HG03175 (cell line): Measurements from ENCODE around the gene SRF.

ENCODE experiments used
- ATAC-seq: cut with Tn5 transposase; IDR thresholded peaks from one replicate; pipeline ENCODE4 v1.9.1; 2021; ENCODE audit warnings: mild to moderate bottlenecking, moderate library complexity; ENCODE audit not compliant: unreplicated experiment

SRF gene

DNA sequence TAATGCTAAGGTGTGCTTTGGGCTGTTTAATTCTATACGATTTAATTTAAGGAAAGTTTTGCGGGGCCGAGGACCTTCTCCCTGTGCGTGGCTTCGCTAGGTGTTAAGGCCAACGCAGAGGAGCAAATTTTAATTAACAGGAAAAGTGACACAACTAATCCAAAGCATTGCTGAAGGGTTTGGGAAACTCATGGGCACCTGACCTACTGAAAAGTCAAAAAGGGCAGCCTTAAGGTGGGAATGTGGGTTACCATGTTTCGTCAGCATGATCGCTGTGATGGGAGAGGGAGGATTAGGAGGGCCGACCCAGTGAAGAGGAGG lies 10.5 kb downstream of the SRF start:
- no peak for ATAC-seq

DNA sequence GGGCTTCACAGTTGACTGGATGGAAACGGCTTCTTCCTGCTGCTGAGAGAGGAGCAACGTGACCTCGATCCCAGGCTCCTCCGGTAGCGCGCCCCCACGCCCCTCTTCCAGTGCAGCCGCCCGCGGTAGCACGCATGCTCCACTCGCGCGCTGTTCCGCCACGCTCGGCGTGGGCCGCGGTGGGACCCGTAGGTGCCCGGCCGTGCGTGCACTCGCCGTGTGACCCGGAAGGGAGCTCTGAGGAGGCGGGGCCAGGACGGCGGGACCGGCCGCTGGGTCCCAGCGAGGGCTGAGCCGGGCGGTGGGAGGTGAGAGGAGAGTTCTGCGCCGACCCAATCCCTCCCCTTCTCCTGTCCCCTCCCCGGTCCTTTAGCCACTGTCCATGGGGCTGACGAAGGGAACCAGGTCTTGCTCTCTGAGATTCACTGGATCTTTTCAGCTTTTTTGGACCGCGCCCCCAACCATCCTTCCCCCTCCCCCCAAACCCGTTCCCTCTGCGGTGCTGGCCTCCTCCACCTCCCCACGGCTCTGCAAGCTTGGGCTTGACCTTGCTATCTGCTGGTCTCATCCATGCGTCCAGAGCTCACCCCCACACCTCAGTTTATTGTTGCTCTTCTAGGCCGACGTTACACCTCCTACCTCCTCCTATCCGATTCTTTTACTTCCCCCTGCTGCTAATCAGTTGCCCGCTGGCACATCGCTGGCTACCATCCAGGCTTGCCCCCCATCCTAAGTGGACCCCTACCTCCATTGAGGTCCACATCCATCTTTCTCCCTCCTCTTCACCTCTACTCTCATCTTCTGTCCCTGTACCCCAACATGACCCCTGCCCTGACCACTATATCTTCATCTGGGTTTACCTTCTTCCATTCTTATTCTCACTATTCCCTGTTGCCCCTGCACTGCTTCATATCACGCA lies 11.1 kb downstream of the SRF start, which contains the start of gene CUL9:
Gene CUL9, plus strand, starts transcription at position 255 of the 919 bp plus-strand sequence. CDS start 2,115 bp downstream, outside the sequence.
- ATAC-seq: peak; percentile 94

DNA sequence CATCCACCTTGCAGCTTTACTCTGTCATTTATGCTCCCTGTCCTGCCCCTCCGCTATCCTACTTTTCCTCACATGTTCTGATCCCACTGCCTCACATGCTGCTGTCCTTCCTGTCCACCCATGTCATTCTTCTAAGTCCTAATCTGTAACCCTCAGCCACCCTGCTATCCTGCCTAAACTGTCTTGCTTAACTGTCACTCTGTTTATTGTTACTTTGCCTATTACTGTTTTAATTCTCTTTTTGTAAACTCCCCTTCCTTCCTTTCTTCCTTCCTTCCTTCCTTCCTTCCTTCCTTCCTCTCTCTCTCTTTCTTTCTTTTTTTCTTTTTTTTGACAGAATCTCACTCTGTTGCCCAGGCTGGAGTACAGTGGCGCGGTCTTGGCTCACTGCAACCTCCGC lies 12.4 kb downstream of the SRF start:
- ATAC-seq: no peak

DNA sequence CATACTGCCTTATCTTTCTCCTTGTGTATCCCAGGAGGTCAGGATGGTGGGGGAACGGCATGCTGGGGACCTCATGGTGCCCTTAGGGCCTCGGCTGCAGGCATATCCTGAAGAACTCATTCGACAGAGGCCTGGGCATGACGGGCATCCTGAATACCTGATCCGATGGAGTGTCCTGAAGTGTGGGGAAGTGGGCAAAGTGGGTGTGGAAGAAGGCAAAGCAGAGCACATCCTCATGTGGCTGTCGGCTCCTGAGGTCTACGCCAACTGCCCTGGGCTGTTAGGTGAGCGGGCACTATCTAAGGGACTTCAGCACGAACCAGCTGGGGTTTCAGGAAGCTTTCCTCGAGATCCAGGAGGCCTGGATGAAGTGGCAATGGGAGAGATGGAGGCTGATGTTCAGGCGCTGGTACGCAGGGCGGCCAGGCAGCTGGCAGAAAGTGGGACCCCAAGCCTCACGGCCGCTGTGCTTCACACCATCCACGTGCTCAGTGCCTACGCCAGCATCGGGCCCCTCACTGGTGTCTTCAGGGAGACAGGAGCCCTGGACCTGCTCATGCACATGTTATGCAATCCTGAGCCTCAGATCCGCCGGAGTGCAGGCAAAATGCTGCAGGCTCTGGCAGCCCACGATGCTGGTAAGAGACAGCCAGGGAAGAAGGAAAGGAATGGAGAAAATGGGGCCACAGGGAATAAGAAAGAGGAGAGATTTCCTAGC lies 13.4 kb downstream of the SRF start:
- no peak for ATAC-seq

DNA sequence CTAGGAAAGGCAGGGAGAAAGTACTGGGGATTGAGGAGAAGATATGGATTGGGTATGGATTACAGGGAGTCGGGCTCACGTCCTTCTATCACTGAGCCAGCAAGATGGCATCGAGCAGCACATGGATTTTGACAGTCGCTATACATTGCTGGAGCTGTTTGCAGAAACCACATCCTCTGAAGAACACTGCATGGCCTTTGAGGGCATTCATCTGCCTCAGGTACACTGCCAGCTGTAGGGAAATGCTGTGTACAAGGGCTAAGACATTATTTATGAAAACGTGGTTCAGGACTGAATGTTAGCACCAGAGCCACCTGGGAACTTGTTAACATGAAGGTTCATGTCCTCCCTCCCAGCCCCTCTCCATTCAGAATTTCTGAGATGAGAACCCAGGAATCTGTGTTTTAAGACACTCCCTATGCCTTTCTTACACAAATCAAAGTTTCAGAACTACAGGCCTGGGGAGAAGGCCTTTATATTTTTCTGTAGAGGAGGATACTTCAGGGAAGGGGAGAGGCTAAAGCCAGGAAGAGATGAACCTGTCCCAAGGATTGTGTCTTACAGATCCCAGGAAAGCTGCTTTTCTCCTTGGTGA lies 14.4 kb downstream of the SRF start:
- no peak for ATAC-seq

DNA sequence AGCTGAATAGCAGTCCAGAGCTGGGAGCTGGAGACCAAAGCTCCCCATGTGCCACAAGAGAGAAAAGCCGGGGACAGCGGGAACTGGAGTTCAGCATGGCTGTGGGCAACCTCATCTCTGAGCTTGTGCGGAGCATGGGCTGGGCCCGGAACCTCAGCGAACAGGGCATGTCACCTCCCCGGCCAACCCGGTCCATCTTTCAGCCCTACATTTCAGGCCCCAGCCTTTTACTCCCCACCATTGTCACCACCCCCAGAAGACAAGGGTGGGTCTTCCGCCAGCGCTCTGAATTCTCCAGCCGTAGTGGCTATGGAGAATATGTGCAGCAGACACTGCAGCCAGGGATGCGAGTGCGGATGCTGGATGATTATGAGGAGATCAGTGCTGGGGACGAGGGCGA lies 14.9 kb downstream of the SRF start:
- ATAC-seq: no peak

DNA sequence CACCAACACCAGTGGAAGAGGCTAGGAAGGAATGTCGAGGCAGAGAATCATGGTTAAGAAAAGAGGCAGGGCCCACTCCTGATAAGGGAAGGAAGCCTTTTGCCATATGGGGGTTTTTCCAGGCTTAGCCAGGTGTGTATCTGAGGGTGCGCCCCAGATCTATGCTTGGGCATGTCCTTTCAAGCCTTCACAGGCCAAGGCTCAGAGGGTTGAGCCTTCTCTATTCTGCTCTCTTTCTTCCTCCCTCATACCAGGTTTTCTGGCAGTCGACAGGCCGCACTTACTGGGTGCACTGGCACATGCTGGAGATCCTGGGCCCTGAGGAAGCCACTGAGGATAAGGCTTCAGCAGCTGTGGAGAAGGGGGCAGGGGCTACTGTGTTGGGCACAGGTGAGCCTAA lies 15.6 kb downstream of the SRF start:
- ATAC-seq: no peak

DNA sequence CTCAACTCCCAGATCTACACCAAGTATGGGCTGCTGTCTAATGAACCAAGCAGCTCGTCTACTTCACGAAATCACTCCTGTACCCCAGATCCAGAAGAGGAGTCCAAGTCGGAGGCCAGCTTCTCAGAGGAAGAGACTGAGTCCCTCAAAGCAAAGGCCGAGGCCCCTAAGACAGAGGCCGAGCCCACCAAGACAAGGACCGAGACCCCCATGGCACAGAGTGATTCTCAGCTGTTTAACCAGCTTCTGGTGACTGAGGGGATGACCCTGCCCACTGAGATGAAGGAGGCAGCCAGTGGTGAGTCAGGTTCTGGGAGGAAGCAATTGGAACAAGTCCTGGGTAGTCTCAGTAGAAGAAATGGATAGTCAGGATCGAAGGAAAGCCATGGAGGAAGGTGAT lies 16.8 kb downstream of the SRF start:
- no peak for ATAC-seq

DNA sequence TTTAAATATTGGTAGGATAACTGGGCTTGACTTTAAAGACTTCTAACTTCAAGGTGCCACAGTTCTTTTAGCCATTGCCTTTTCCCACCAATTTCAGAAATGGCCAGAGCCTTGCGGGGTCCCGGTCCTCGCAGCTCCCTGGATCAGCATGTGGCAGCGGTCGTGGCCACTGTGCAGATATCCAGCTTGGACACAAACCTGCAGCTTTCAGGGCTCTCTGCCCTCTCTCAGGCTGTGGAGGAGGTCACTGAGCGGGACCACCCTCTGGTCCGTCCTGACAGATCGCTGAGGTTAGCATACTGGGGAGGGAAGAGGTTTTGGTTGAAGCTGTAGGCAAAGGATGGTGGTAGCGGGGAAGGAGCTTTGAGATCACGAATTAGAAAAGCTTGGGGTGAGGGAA lies 17.4 kb downstream of the SRF start:
- no peak for ATAC-seq

DNA sequence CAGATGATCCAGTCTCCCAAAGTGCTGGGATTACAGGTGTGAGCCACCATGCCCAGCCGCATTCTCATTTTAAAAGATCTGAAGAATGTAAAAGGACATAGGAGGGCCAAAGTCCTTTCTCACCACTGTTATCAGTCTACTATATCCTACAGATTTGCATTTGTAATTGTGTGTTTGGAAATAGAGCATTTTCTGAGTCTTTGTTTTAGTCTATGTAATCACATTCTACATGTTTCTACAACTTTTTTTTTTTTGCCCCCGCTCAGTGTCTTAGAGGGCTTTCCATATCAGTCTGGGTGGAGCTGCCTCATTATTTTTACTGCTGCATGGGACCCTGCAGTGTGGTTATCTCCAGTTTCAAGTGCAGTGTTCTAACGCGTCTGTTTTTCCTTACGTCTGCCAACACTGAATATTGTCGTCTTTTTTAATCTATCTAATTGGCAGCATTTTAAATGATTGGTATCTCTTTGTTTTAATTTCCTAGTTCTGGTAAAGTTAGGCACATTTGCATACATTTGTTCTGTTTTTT lies 18.8 kb downstream of the SRF start:
- ATAC-seq: no peak

DNA sequence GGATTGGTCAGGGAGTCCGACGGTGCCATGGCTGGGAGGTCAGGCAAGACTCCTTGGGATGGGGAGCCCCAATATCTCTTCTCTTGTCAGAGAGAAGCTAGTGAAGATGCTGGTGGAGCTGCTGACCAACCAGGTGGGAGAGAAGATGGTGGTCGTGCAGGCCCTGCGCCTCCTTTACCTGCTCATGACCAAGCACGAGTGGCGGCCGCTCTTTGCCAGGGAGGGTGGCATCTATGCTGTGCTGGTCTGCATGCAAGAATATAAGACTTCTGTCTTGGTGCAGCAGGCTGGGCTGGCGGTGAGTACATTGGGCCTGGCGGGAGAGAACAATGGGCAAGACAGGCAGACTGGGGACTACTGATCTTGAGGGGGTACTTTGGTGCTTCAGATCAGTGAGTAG lies 21.8 kb downstream of the SRF start:
- ATAC-seq: no peak

DNA sequence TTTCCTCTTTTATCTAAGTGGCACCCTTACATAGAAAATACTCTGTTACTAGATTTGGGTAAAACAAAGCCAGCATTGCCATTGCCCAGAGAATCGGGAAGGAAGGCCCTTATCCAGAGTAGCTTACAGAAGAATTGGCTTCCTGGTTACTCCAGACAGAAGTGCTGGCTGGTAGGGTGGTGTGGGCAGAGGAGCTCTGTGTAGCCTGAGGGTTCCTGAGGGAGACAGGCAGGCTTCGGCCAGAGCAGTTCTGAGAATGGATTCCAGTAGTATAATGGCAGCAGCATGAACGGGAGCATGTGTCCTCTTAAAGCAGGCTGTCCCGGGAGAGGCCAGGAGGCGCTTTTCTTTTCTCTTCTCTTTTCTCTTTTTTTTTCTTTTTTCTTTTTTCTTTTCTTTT lies 22.9 kb downstream of the SRF start:
- ATAC-seq: no peak

DNA sequence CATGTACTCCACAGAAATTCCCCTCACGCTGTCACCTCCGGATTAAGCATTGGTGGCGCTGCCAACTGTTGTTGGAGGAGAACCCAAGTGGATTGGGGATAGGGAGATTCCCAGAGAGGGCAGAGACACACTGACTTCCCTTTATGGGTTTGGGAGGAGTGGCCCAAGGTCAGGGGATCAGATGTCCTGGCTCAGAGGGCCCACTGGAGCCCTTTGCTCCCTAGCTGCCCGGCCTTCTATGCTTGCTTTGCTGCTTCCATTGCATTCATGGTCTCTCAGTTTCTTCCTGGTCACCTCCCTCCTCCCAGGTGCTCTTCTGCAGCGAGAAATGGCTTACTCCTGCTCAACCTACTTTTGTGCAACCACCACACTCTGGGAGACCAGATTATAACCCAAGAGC lies 25.3 kb downstream of the SRF start:
- ATAC-seq: no peak

DNA sequence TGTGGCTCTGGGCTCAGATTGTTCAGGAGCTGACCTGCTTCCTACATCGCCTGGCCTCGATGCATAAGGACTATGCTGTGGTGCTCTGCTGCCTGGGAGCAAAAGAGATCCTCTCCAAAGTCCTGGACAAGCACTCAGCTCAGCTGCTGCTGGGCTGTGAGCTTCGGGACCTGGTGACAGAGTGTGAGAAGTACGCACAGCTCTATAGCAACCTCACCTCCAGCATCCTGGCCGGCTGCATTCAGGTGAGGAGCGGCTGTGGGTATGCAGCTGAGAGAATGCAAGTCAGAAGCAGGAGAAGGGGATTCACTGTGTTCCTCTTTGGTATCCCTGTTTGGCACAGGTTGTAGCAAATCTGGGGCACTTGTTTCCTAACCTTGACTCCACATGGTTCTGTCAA lies 28.8 kb downstream of the SRF start:
- no peak for ATAC-seq

DNA sequence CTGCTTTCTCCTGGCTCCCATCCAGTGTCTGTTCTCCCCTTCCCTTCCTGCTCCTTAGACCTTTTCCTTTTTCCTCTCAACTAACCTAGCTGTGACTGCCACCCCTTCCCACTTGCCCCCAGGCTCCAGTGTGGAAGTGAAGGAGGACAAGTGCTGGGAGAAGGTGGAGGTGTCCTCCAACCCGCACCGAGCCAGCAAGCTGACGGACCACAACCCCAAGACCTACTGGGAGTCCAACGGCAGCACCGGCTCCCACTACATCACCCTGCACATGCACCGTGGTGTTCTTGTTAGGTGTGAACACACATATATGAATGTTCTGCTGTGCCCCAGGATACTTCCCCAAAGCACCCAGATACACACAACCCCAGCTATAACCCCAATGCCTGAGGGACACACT lies 29.5 kb downstream of the SRF start:
- ATAC-seq: no peak

DNA sequence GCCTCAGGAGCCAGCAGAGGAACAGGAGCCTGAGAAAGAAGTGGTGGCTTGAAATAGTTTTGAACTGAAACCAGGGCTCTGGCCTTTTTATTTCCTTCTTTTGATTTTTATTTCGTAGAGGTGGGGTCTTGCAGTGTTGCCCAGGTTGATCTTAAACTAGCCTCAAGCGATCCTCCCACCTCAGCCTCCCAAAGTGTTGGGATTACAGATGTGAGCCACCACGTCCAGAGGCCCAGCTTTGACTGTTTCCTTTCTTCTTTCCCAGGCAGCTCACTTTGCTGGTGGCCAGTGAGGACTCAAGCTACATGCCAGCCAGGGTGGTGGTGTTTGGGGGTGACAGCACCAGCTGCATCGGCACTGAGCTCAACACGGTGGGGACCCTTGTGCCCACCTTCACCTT lies 31.4 kb downstream of the SRF start:
- no peak for ATAC-seq

DNA sequence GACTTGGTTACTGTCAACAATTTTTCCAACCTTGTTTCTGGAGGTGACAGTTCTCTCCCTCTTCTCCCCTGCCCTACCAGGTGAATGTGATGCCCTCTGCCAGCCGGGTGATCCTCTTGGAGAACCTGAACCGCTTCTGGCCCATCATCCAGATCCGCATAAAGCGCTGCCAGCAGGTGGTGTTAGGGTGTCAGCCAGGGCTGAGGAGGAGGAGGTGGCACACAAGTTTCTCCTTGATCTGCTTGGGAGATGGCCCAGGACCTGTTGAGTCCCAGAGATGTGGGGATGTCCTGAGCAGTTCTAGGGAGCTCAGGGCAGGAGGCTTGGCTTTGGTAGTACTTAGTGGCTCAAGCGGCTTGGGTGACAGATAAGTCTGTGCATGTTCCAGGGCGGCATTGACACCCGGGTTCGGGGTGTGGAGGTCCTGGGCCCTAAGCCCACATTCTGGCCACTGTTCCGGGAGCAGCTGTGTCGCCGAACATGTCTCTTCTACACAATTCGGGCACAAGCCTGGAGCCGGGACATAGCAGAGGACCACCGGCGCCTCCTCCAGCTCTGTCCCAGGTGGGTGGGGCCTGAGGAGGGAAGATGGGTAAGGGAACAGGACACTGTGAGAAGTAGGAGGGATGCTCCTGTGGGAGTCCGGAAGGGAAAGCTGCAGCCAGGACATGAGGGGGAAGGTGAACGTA lies 32.1 kb downstream of the SRF start:
- ATAC-seq: no peak

DNA sequence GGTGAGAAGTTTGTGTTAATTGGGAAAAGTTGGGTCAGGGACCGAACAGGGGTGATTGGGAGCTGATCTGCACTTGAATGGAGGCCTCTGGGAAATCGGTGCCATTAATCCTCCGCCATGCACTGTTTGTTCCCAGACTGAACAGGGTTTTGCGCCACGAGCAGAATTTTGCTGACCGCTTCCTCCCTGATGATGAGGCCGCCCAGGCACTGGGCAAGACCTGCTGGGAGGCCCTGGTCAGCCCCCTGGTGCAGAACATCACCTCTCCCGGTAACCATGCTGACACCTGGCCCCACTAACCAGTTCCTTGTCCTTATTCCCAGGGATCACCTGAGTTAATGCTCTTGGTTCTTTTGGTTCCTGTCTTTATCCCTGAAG lies 32.6 kb downstream of the SRF start:
- no peak for ATAC-seq

DNA sequence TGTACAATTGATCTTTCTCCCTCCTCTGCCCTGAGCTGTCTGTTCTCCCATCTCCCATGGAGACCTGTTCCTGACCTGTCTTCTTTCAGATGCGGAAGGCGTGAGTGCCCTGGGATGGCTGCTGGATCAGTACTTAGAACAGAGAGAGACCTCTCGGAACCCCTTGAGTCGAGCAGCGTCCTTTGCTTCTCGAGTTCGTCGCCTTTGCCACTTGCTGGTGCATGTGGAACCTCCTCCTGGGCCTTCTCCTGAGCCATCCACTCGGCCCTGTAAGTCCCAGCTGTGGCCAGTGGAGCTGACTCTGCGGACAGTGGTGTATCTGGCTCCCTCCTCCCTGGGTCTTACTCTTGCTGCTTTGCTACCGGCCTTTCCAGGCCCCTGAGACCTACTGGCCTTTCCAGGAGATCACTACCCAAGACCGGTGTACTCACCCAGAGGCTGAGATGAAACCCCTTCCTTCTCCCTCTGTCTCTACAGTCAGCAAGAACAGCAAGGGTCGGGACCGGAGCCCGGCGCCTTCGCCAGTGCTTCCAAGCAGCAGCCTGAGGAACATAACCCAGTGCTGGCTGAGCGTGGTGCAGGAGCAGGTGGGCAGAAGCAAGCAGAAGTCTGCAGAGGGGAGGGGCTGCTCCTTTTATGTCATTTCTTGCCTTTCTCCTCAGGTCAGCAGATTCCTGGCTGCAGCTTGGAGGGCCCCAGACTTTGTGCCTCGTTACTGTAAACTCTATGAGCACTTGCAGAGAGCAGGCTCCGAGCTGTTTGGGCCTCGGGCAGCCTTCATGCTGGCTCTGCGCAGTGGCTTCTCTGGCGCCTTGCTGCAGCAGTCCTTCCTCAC lies 33.4 kb downstream of the SRF start:
- ATAC-seq: no peak

DNA sequence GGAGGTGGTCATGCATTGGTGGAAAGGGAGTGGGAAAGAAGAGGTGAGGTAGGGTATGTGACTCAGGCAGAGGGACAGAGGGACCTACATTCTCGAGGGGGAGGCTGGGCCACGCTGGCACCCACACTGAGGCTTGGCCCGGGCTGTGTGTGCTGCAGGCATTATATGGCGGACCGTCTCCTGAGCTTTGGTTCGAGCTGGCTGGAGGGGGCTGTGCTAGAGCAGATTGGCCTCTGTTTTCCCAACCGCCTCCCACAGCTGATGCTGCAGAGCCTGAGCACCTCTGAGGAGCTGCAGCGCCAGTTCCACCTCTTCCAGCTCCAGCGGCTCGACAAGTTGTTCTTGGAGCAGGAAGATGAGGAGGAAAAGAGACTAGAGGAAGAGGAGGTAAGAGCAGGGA lies 34.8 kb downstream of the SRF start:
- ATAC-seq: no peak
